ENCODE measurements around the gene IGF1. TPM values are rescaled to one million over a fixed set of nuclear protein-coding genes. Genes with fewer than 3 reads are reported as not detected.

The IGF1 gene
- total RNA-seq, 1 experiment from 2014 or later: not detected

GRCh38 chr12:102510031-102510430 is 29.7 kb upstream of the IGF1 start:
- Mint-ChIP-seq H3K27ac (no peak overlapping the region), H3K27me3 (ENCODE audit: low read depth) (peaks cover 4% of the 10 kb centered on the region; the same call in 1 of the 2 replicates), H3K36me3 (0 out of 2 replicates have a peak, but pooled peaks cover 8% of the 10 kb centered on the region), H3K9me3 (peaks cover 24% of the 10 kb centered on the region), H3K4me3 (no peak overlapping the region), H3K4me1 (peaks cover 10% of the 10 kb centered on the region)
- TF ChIP-seq AFF4 (CRISPR knock-in tag; IDR thresholded peaks at IDR 0.05; ENCODE audit: borderline replicate concordance): no peak
- TF ChIP-seq ZSCAN18 (CRISPR knock-in tag; IDR thresholded peaks at IDR 0.05): no peak
- no peak for TF ChIP-seq TCF7 (CRISPR knock-in tag; IDR thresholded peaks at IDR 0.05; ENCODE audit: low read depth)
- TF ChIP-seq FOXJ3 (CRISPR knock-in tag; IDR thresholded peaks at IDR 0.05; ENCODE audit: borderline replicate concordance): no peak
- no peak for TF ChIP-seq CREB1 (CRISPR knock-in tag; IDR thresholded peaks at IDR 0.05)
- no peak for TF ChIP-seq GRHL2 (CRISPR knock-in tag; IDR thresholded peaks at IDR 0.05; ENCODE audit: insufficient replicate concordance, severe bottlenecking)
- TF ChIP-seq SOX15 (CRISPR knock-in tag; IDR thresholded peaks at IDR 0.05): no peak
- TF ChIP-seq GABPB1 (CRISPR knock-in tag; IDR thresholded peaks at IDR 0.05): no peak
- no peak for TF ChIP-seq FOXK1 (CRISPR knock-in tag; IDR thresholded peaks at IDR 0.05)
- ATAC-seq: no peak
- DNase-seq (ENCODE audit: low spot score): no peak
- CTCF ChIA-PET: no interaction called here
- POLR2A ChIA-PET: no interaction called here

GRCh38 chr12:102509123-102509626 is 28.8 kb upstream of the IGF1 start:
- ChIA-PET CTCF (no interaction called here), POLR2A (no interaction called here)
- TF ChIP-seq USF1 (CRISPR knock-in tag; IDR thresholded peaks at IDR 0.05) (no peak), ERG (CRISPR knock-in tag; IDR thresholded peaks at IDR 0.05) (no peak), ZNF396 (CRISPR knock-in tag; IDR thresholded peaks at IDR 0.05; ENCODE audit: borderline replicate concordance) (no peak), ZBTB21 (CRISPR knock-in tag; IDR thresholded peaks at IDR 0.05; ENCODE audit: borderline replicate concordance) (no peak), JUN (CRISPR knock-in tag; IDR thresholded peaks at IDR 0.05) (no peak), ZMAT4 (CRISPR knock-in tag; IDR thresholded peaks at IDR 0.05) (no peak), TP53 (CRISPR knock-in tag; IDR thresholded peaks at IDR 0.05) (no peak), E2F4 (CRISPR knock-in tag; IDR thresholded peaks at IDR 0.05; ENCODE audit: borderline replicate concordance, low read depth) (no peak), ZNF263 (CRISPR knock-in tag; IDR thresholded peaks at IDR 0.05; ENCODE audit: low read depth) (no peak), ATF3 (CRISPR knock-in tag; conservative IDR thresholded peaks at IDR 0.05) (no peak), E2F1 (CRISPR knock-in tag; IDR thresholded peaks at IDR 0.05) (no peak), FOXP4 (CRISPR knock-in tag; IDR thresholded peaks at IDR 0.05) (no peak), CDX4 (CRISPR knock-in tag; IDR thresholded peaks at IDR 0.05; ENCODE audit: borderline replicate concordance) (no peak)

More at GRCh38 chr12:102509123-102509626, 28.8 kb upstream of the IGF1 start:
- DNase-seq (ENCODE audit: low spot score): no peak
- 0 out of 2 replicates have a peak, but pooled peaks cover 8% of the 10 kb centered on the region for H3K36me3 Mint-ChIP-seq
- peaks cover 10% of the 10 kb centered on the region for H3K4me1 Mint-ChIP-seq
- H3K9me3 Mint-ChIP-seq: peaks cover 24% of the 10 kb centered on the region
- no peak overlapping the region for H3K27ac Mint-ChIP-seq
- H3K4me3 Mint-ChIP-seq: no peak overlapping the region
- no peak for ATAC-seq
- H3K27me3 Mint-ChIP-seq (ENCODE audit: low read depth): peaks cover 4% of the 10 kb centered on the region; the same call in 1 of the 2 replicates

All from WTC11 (cell line).